Measurements from ENCODE around the gene PHACTR3.

The PHACTR3 gene

DNA sequence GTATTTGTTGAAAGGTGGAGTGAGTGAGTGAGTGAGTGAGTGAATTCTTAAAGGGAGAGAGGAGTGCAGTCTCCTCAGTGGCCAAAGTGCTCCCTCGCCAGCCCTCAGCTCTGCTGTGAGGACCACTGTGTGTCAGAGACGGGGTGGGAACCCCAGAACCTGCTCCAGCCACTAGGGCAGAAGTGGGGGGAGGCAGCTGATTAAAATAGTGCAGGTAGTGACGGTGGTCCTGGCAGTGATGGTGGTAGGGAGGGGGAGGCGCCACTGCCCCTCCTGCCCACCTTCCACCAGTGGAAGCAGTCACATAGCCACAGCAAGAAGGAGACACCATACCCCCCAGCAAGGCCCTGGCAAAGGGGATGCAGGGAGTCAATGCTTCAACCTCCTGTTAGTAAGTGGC lies 133.5 kb downstream of the PHACTR3 start:
- no peak for DNase-seq

DNA sequence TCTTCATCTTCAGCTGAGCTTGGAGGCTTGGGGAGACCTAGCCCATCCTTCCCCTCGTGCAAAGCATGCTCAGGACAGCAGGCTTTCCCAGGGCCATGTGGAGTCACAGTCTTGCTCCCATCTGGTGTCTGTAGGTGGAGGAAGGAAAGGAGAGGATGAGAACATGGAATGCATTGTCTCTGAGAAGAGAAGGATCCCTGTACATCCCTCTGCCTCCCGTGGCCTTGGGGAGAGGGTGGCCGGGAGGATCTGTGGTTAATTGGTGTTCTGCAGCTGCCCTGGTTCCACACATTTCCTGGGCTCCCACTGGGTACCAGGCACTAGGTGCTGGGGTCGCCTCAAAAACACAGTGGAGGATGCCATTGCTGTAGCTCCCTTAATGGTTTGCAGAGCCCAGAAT lies 134.5 kb downstream of the PHACTR3 start:
- DNase-seq, result no peak

DNA sequence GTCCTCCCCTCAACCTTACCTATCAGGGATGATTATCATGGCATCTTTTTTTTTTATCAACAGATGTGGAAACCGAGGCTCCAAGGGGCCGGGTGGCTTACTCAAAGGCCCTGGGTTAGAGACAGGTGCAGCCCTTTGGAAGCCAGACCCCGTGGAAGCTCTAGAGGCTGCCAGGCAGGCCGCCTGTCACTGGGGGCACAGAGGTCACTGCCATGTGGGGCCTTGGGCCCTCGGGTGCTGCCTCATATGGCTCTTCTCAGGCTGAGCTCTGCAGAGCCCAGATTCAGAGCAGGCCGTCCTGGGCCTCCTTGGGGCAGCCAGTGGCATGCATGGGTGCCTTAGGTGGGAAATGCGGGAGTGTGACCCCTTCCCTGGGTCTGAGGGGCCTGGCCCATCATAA lies 136.3 kb downstream of the PHACTR3 start:
- DNase-seq, result no peak

DNA sequence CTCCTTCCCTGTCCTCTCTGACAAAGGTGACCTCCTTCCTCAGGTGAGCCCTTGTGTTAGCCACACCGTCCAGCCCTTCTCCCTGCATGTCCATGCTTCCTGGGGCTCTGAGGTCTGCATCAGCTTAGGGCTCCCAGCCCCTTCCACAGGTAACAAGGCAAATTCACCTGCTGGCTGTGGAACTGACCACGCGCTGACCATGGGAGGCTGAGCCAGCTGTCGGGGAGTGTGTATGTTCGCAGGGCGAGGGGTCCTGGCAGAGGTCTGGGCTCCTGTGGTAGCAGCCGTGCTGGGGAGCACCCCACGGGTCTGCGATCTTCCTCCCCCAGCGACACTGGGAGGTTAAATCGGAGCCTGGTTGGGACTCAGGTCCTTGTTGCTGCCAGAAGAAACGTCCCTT lies 136.7 kb downstream of the PHACTR3 start:
- DNase-seq, result no peak

DNA sequence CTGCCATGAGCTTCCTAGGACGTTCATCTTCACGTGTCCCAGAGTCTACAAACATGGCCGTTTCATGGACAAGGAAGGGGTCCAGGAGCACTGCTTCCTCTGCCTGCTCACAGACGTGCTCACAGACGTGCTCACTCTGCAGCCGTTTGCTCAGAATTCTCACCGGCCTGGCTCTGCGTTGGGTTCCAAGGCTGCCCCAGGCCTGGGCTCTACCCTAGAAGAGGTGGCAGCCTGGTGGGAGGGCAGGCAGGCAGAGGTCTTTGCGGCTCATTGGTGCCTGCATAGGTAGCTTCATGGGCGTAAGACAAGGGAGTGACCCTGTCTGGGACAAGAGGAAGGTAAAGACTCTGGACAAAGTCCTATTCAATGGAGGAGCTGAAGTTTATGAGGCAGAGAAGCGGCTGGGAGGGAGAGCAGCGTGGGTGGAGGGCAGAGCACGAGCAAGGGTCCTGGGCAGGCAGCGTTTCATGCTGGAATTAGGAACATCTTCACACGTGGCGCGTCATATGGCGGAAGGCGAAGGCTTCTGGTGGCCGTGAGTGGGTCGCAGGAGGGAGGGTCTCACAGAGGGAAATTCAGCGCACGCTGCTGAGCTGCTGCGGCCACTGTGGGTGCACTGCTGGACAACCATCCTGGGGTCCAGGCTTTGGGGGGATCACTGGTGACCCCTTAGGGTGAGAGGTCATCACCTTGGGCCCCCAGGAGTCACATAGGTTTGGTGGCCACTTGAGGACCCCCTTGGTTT lies 138.2 kb downstream of the PHACTR3 start:
- no peak for DNase-seq

DNA sequence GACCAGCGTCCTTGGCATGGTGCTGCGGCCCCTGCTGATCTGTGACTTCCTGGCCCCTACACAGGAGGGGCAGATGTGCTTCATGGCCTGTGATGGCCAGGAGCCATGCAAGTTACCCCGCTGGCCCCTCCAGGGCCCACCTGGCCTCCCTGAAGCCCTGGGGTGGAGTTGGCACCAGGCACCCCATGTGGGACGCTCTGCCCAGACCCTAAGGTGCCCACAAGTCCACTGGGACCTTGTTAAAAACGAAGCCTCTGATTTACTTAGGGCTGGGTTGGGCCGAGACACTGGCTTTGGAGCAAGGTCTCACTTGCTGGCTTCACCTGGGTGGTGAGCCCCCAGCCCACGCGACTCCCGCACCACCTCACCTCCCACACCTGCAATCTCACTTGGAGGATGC lies 139.0 kb downstream of the PHACTR3 start:
- no peak for DNase-seq

DNA sequence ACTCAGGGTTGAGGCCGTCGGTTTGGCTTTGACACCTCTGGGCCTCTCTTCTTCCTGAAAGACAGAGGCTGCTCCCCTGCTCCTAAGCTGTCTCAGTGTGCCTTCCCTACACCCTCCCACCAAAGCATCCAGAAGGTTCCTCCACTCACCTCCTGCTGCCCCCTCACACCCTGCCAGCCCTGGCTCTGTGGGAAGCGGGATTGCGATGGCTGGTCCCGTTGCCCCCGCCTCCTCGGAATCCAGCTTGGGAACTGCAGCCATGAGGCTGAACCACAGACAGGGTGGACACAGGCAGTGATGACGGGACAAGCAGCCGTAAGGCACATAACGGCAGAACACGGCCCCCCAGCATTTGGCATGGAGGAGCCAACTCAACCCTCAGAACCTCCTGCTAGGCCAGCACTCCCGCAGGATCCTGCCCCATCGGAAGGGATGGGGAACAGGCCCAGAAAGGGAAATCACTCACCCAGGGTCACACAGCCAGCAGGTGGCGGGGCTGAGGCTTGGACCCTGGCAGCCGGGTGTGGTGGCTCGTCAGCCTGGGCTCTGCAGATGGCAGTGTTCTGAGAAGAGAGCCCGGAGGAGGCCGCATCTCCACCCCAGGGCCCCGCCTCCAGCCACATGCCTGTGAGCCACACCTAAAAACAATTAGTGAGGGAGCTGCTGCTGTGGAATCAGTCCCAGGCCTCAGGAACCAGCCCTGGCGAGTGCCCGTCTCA lies 139.6 kb downstream of the PHACTR3 start:
- no peak for DNase-seq

DNA sequence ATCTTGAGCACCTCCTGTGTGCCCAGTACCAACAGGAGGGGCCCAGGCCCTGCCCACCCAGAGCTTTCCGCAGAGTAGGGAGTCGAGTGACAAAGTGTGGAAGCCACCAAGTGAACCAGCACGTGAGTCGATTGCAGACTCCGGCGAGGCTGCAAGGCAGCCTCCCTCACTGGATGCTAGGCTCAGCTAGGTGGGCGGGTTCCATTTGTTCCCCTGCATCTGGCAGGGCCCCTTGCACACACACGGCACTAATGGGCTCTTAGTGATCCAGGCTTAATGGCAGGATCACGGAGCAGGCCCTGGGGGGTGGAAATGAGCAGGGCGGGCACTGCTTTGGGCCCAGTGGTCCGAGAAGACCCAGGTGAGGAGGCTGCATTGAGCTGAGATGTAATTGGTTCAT lies 140.4 kb downstream of the PHACTR3 start:
- DNase-seq, result no peak

DNA sequence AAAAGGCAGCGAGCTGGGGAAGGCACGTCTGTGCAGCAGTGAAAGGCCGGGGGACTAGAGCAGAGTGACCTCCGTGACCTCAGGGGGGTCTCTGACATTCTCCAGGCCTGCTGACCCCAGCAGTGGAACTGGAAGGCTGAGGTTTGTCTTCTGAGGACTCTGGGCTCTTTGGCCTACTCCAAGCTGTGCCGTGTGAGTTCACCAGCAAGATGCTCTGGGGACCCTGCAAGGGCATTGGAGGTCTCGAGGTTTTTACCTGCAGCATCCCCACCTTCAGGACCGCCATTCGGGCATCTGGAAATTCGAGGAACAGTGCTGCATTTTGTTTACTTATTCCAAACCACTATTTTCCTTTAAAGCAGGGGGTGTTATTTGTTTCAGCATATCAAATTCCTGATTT lies 140.9 kb downstream of the PHACTR3 start:
- no peak for DNase-seq

DNA sequence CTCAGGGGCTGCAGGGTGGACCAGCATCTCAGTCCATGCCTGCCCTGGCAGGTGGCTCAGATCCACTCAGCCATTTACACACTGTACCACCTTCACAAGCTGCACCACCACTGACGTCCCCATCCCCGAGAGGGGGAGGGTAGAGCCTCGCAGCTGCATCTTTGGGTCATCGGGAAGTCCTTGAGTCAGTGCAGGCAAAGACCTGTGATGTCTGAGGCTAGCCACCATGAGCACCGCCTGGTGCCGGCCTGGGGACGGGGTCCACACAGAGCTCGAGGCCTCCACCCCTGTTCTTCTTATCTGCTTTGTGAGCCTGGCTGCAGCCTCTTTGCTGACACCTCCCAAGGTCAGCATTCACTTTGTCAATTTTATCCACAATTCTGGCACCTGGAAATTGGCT lies 141.4 kb downstream of the PHACTR3 start:
- no peak for DNase-seq

DNA sequence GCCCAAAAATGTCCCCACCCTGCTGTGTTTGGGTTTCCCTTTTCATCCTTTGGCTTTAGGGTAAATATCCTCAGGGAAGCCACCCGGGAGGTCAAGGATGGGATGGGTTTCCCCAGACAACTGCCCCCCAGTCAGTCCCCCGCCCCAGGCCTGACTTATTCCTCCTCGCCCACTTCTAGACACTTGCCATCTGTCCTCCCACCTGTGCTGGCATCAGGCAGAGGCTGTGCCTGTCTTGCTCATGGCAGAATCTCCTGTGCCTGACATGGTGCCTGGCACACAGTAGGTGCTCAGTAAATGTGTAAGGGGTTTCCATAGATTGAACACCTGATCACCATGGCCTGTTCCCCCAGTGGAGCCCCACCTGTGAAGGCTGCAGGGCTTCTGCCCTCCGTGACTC lies 141.8 kb downstream of the PHACTR3 start:
- DNase-seq, result peak in 1 of 2 experiments; percentile 5

DNA sequence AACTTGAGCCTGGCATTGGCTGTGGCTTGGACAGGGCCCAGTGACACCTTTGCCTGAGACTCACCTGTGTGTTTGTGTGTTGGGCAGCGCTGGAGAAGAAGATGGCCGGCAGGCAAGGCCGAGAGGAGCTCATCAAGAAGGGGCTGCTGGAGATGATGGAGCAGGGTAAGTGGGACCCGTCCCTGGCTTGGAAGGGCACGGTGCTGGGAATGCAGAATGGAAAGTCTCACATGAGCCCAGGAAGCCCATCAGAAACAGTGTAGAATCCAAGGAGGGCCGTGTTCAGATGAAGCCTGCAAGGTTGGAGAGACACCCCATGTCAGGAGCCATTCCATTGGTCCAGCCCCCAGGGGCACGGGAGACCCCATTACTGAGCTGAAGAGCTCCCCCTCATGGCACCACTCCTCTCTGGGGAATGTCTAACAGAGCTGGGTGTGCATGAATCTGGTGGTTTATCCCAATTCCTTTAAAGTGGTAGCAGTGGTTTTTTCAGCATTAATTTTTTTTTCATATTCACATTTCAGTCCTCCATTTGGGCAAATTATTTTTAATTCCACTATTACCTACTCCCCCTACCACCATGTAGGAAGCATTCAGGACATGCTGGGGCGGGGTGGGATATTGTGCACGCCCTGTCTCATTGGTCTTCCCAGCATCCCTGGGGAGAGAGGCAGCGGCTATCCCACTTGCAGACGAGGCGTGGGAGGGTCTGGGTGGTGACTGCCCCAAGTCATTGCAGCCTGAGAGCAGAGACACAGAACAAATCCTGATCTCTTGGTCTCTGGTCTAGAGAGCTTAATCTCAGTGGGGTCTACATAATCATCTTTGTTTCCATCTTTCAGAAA lies 143.6 kb downstream of the PHACTR3 start:
- DNase-seq, result no peak

DNA sequence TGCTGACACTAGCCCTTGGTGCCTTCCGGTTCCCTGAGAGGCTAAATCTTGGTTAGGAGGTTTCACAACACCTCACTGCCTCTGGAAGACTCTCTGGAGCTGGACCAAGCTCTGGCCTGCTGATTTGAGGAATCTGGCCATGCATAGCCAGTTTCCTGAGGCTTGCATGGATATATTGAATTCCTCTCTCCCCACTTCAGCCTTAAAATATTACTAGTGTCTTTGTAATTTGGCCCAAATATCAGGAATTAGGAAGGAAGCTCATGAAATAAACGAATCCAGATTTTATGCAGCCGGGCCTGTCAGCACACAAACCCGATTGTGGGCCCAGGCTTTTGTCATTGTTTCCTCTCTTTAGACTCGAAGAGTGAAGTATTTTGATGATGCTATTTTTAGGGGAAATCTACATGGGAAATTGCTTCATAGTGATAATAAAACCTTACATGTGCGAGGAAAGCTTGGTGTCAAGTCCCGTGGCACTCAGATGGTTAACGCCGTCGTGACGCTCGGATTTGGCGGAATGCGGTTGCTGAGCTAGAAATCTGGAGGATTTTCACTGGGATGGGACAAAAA lies 144.4 kb downstream of the PHACTR3 start:
- no peak for DNase-seq

DNA sequence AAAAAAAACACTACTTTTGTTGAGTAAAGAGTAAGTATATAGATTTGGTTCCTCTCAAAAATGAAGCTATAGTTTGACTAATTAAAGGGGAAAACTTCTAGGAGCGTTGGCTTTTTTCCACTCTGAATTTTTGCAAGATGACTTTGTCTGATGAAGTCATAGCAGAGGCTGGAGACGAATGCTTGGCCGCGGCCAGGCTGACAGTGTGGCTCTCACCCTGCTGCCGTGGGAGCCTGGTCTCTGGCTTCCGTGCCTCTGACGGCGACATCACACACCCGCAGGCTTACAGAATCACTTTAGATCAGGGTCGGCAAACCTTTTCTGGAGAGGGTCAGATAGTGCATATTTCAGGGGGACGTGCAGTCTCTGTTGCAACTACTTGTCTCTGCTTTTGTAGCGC lies 145.0 kb downstream of the PHACTR3 start:
- no peak for DNase-seq

DNA sequence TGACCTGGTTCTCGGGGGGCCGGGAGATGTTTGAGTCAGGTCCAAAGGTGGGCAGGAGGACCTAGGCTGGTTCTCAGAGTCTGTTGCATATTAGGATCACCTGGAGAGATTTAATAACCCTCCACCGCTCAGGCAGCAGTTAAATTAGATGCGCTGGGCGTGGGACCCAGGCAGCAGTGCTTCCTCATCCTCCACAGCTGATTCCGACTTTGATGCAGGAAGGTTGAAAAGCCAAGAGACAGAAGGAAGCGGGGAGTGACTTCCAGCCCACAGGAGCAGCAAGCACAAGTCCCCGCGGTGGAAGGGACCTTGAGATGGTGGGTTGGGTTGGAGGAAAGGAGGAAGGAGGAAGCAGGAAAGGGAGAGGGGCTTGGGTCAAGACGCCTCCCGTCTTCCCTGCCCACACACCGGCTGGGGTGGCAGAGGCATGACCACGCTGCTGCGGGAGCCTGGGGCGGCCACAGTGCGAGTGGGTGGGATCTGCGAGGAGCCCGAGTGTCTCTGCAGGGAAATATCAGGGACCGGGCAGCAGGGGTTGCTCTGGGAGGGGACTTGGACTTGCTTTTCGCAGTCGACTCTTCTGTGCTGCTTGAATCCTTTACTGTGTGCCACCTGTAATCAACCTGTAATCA lies 146.0 kb downstream of the PHACTR3 start:
- DNase-seq, result no peak

DNA sequence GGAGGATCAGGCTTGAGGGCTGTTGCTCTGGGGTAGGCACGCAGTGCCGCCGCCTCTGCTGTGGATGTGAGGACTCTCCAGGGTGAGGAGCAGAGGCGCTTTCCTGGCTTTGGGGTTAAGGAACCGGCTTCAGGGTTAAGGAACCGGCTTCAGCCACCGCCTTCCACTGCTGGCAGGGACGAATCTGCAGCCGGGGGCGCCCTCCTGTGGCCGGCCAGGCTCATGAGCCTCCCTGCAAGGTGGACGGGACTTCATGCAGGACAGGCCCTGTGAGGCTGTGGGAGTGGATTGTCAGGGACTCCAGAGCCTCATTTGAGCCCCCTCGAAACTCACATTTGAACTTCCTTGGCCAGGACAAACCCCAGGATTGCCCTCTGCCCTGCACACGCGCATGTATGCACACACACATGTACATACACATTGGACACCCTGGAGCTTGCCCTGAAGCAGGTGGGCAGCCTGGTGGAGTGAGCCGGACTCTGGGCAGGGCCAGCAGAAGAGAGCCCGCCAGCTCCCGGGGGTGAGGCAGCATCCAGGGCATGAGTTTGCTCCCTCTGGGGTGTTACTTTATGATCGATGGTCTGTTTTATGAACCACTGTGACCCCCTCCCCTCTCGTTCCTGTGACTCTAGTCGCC lies 146.9 kb downstream of the PHACTR3 start:
- DNase-seq, result peak; percentile 51 to 56

DNA sequence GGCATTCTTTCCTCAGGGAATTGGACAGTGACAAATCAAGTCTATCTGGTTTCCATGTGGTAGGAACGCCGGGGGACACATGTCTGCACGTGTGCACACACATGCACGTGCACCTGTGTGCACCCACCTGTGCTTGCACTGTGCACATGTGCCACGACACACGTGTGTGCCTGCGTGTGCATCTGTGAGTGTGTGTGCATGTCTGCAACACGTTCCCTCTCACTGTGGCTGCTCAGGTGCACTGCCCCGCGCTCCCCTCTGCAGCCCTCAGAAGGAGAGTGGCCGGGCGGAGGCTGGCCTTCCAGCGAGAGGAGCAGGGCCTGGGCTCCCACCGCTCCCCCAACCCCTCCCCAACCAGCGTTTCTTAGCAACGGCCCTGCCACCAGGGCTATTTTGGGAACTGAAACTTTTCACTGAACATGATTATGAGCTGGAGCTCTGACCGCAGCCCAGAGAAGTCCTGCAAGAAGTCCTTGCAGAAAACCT lies 147.8 kb downstream of the PHACTR3 start:
- no peak for DNase-seq

DNA sequence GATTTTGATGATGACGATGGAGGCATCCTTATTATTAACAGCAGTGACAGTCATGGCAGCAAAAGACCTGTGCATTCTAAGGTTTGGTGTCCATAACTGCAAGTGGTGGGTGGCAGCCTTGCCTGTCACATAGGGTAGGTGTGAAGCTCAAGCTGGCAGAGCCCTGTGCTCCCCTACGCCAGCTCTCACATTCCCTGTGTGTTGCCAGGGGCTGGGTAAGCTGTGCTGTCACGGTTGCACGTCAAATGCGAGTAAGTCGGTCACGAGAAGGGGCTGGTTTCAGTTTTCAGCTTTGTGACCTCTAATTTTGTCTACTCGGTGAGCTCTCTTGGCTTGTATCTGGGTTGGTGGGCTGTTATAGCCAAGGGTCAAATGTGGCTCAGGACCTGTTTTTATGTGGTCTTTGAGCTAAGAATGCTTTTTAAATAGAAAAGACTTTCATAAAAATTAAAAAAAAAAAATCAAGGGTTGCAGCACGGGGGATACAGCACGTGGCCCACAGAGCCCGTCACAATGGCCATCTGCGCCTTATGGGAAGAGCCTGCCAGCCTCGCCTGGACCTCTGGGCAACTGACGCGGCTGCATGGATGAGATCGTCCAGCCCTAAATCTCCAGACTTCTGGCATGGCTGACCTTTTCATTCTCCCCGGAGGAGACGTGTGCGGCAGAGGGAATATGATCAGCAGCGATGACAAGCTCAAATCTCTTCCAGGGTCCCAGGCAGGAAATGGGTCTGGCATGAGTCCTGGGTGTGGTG lies 148.5 kb downstream of the PHACTR3 start:
- DNase-seq, result no peak

DNA sequence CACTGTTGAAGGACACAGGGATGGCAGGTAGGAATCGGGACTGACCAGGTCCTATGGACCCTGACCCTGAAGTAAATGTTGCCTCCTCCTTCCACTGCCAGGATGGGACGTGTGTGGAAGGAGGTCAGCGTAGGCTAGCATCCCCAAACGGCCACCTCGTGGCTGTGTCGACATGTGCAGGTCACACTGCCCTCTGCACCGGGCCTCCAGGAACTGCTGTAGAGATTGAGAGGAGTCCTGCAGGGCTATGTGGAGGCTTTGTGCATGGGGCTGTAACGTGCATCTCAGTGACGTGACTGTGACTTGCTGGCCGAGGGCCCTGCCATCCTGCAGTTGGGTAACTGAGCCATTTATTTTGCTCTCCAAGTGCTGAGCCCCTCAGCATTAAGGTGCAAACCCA lies 149.5 kb downstream of the PHACTR3 start:
- no peak for DNase-seq

DNA sequence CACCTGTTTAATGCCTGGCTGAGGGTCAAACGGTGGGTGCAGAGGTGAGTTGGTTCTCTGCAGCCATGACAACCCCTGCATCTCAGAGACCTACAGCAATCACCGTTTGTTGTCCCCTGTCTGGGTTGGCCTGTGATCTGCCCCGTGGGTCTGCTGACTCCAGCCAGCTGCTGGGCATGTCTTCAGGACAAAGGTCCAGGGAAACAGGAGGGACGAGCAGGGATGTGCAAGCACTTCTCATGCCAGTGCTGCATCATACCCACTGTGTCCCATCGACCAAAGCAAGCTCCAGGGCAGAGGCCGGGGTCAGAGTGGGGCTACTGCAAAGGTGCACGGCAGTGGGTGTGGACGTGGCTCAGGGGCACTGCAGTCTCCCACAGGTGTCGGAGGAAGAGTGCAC lies 150.2 kb downstream of the PHACTR3 start:
- no peak for DNase-seq

DNA sequence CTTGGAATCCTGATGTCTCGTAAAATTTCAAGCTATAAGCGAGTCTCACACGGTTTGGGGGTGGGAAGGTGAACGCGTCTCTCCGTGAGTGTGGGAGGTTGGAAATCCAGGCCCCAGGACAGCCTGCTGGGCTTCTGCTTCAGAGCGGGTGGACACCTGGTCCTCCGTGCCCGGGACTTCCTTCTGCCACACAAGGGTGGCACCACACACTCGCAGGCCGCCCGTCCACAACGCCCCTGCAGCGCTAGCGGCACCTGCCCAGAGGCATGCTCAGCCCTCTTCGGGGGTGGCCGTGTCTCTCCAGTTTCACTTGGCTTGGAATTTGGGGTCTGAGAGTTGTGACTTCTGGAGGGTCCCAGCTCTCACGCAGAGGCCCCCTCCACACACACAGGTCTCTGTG lies 151.9 kb downstream of the PHACTR3 start:
- no peak for DNase-seq
